ENCODE data around the gene PLD1.

PLD1 gene

DNA sequence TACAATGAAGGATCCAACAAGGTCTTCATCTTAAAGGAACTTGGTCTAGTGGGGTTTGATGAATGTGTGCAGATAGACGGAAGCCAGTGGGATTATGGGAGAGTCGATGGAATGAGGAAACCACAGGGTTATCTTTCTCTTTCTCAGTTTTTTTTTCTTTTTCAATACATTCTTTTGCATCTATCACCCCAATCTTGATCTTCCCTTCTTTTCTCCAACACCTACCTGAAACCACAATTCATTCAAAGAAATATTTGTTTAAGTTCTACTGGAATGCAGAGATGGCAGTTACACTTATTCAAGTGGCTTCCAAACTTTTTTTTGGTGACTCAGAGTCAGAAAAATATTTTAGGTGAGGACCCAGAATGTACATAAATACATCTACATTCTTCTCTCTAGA lies 34.6 kb upstream of the PLD1 start:
- ChIA-PET POLR2A (no interaction called here), CTCF (no interaction called here)
- Histone ChIP-seq H3K36me3 (ENCODE audit: control insufficient read depth in 4 of 4, insufficient read depth in 4 of 4, low read length in 3 of 4) (no peaks in the 10 kb centered on the region), H3K4me3 (ENCODE audit: control insufficient read depth in 1 of 7, extremely low read depth in 1 of 7, insufficient read depth in 4 of 7, low read depth in 2 of 7, low read length in 6 of 7) (no peak overlapping the region), H3K4me1 (ENCODE audit: control extremely low read depth in 1 of 4, control insufficient read depth in 4 of 4, insufficient read depth in 4 of 4, low read length in 3 of 4) (peaks cover 0 to 9% (median 3%) of the 10 kb centered on the region in 4 experiments), H3K27me3 (replicated peaks in 2 of 5; ENCODE audit: control insufficient read depth in 4 of 5, insufficient read depth in 5 of 5, low read length in 4 of 5) (no peaks in the 10 kb centered on the region), H3K9me3 (ENCODE audit: control extremely low read depth in 1 of 5, control insufficient read depth in 4 of 5, insufficient read depth in 2 of 5, low read depth in 1 of 5, low read length in 4 of 5) (no peaks in the 10 kb centered on the region), H3K27ac (ENCODE audit: insufficient read depth in 1 of 2, low read depth in 1 of 2, low read length in 2 of 2, poor library complexity in 1 of 2, severe bottlenecking in 2 of 2) (no peak overlapping the region)
- no CpG with 5 or more reads among the region's 2 CpGs for WGBS (ENCODE audit: insufficient coverage)
- no peak for DNase-seq

DNA sequence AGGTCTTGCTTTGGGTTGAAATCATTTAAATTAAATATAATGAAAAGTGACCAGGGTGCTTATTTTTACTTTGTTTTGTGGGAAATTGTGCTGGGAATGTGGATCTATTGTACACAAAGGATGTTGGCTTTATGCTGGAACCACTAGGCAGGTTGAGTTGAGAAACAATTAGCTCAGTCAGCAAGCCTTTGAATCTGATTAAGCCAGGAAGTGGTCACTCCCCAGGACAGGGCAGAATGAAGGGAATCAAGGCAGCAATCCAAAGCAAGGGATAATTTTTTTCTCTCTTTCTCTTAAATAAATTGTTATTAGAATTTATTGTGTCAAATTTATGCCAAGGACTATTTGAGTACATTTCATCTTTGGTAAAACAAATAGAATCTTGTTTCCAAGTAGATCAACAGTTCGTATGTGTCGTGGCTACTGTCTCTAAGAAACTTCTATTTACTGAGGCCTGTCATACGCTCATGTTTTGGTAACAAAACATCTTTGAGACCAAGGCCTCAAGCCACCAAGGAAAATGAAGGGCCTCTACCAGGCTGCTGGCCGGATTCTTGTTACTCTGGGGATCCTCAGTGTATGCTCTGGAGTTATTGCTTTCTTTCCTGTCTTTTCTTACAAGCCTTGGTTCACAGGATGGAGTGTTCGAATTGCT lies 32.7 kb upstream of the PLD1 start, which contains the start of gene TMEM212:
Gene TMEM212 (plus strand): TSS at position 486 of the 655 bp plus-strand sequence. CDS start 35 bp downstream, at position 521.
- Histone ChIP-seq H3K27me3 (replicated peaks in 2 of 5; ENCODE audit: control insufficient read depth in 4 of 5, insufficient read depth in 5 of 5, low read length in 4 of 5) (no peaks in the 10 kb centered on the region), H3K9me3 (ENCODE audit: control extremely low read depth in 1 of 5, control insufficient read depth in 4 of 5, insufficient read depth in 2 of 5, low read depth in 1 of 5, low read length in 4 of 5) (no peaks in the 10 kb centered on the region), H3K36me3 (ENCODE audit: control insufficient read depth in 4 of 4, insufficient read depth in 4 of 4, low read length in 3 of 4) (no peaks in the 10 kb centered on the region), H3K4me1 (ENCODE audit: control extremely low read depth in 1 of 4, control insufficient read depth in 4 of 4, insufficient read depth in 4 of 4, low read length in 3 of 4) (peaks cover 0 to 13% (median 4%) of the 10 kb centered on the region in 4 experiments), H3K4me3 (ENCODE audit: control insufficient read depth in 1 of 7, extremely low read depth in 1 of 7, insufficient read depth in 4 of 7, low read depth in 2 of 7, low read length in 6 of 7) (no peak within 1 kb of the TSS), H3K27ac (ENCODE audit: insufficient read depth in 1 of 2, low read depth in 1 of 2, low read length in 2 of 2, poor library complexity in 1 of 2, severe bottlenecking in 2 of 2) (no peak within 1 kb of the TSS)
- POLR2A ChIA-PET = no interaction called here
- 97% methylated on average over 4 of the region's 5 CpGs for WGBS (ENCODE audit: insufficient coverage)
- DNase-seq = peak in 2 of 3 donors; percentile 56 to 69
- CTCF ChIA-PET = interaction anchor here (1.6 kb wide), 1 partner anchor 23 kb away, joined by 3 read pairs; no protein-coding TSS in a partner anchor

DNA sequence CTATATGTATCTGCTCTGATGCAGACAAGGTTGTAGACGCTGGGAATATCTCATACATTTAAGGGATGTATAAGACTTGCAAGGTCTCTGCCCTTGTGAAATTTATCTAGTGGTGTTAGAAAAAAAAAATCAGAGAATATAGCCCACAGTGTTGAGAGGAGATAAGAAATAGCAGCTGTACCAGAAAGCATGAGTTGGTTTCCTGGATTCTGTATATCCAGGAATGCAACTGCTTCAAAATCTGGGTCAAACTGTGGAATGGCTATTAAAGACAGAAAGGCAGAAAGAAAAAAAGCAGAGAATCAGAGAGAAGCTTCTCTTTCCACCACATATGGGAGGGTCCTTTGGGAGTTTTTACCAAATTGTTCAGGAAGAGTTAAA lies 31.3 kb upstream of the PLD1 start:
- DNase-seq = peak in 2 of 3 donors; percentile 34 to 46
- no peaks in the 10 kb centered on the region for H3K27me3 ChIP-seq (replicated peaks in 2 of 5; ENCODE audit: control insufficient read depth in 4 of 5, insufficient read depth in 5 of 5, low read length in 4 of 5)
- H3K27ac ChIP-seq (ENCODE audit: insufficient read depth in 1 of 2, low read depth in 1 of 2, low read length in 2 of 2, poor library complexity in 1 of 2, severe bottlenecking in 2 of 2) = no peak overlapping the region
- H3K36me3 ChIP-seq (ENCODE audit: control insufficient read depth in 4 of 4, insufficient read depth in 4 of 4, low read length in 3 of 4) = no peaks in the 10 kb centered on the region
- H3K4me1 ChIP-seq (ENCODE audit: control extremely low read depth in 1 of 4, control insufficient read depth in 4 of 4, insufficient read depth in 4 of 4, low read length in 3 of 4) = peaks cover 0 to 10% (median 4%) of the 10 kb centered on the region in 4 experiments
- no peak overlapping the region for H3K4me3 ChIP-seq (ENCODE audit: control insufficient read depth in 1 of 7, extremely low read depth in 1 of 7, insufficient read depth in 4 of 7, low read depth in 2 of 7, low read length in 6 of 7)
- ChIA-PET CTCF (interaction anchor here (0.9 to 2.7 kb wide), 5 partner anchors 8 to 24 kb away, joined by 3 to 13 read pairs (median 3); no protein-coding TSS in a partner anchor), POLR2A (interaction anchor here (0.6 kb wide), 1 partner anchor 676 kb away, joined by 5 read pairs; no protein-coding TSS in a partner anchor)
- WGBS (ENCODE audit: insufficient coverage) = no CpG with 5 or more reads among the region's 1 CpG
- H3K9me3 ChIP-seq (ENCODE audit: control extremely low read depth in 1 of 5, control insufficient read depth in 4 of 5, insufficient read depth in 2 of 5, low read depth in 1 of 5, low read length in 4 of 5) = no peaks in the 10 kb centered on the region

DNA sequence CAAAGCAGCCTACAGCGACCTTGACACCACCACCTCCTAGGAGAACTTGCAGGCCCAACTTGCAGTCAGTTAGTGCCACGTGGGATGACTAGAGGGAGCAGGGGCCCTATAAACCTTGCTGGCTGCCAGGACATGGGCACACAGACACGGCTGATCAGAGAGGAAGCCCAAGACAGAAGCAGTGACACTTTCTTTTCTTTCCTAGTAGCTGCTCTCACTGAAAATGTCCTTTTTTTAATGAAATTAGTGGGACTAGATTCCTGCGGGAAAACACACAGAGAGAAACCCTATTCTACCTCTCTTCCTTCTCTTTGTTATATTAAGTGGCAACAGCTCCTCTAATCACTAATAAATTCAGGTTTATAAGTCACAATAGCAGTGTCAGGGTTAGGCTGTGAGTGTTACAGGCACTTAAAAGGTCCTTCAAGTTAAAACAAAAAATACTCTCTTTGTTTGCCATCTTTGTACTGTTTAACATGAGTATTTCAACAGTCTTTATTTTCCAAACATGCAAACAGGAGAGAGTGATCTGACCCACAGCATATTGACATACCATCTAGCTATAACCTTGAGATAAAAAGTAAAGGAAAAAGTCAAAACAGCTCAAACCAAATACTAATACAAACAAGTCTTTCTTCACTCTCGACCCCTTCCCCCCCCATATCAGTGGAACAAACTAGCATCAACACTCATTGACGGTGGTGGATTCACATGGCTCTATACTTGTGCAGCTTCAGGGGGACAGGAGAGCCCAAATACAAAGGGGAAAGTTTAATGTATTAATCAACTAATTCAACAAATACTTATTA lies 30.7 kb upstream of the PLD1 start:
- no peak overlapping the region for H3K4me3 ChIP-seq (ENCODE audit: control insufficient read depth in 1 of 7, extremely low read depth in 1 of 7, insufficient read depth in 4 of 7, low read depth in 2 of 7, low read length in 6 of 7)
- no peaks in the 10 kb centered on the region for H3K9me3 ChIP-seq (ENCODE audit: control extremely low read depth in 1 of 5, control insufficient read depth in 4 of 5, insufficient read depth in 2 of 5, low read depth in 1 of 5, low read length in 4 of 5)
- H3K27ac ChIP-seq (ENCODE audit: insufficient read depth in 1 of 2, low read depth in 1 of 2, low read length in 2 of 2, poor library complexity in 1 of 2, severe bottlenecking in 2 of 2) = no peak overlapping the region
- H3K27me3 ChIP-seq (replicated peaks in 2 of 5; ENCODE audit: control insufficient read depth in 4 of 5, insufficient read depth in 5 of 5, low read length in 4 of 5) = no peaks in the 10 kb centered on the region
- ChIA-PET POLR2A (no interaction called here), CTCF (interaction anchor here (0.8 to 2.7 kb wide), 4 partner anchors 9 to 195 kb away, joined by 3 to 13 read pairs (median 4); no protein-coding TSS in a partner anchor)
- DNase-seq = no peak
- no peaks in the 10 kb centered on the region for H3K36me3 ChIP-seq (ENCODE audit: control insufficient read depth in 4 of 4, insufficient read depth in 4 of 4, low read length in 3 of 4)
- H3K4me1 ChIP-seq (ENCODE audit: control extremely low read depth in 1 of 4, control insufficient read depth in 4 of 4, insufficient read depth in 4 of 4, low read length in 3 of 4) = peaks cover 0 to 10% (median 4%) of the 10 kb centered on the region in 4 experiments
- WGBS (ENCODE audit: insufficient coverage) = no CpG with 5 or more reads among the region's 6 CpGs

DNA sequence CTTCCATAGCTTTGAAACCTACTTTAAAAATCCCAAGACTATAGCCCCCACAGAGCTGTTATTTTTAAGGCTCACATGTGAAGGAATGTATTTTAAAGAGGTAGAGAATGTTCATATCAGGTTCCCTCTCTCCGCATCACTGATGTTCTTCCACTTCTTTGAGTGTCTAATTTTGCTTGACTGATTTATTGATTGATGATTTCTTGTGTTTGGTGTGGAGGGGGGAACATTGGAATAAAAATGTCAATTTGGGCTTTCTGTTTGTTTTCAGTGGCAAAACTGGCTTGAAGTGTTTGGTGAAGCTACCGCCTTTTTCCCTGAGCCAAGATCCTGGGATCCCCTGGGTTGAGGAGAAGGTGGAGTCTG lies 30.1 kb upstream of the PLD1 start:
- peaks cover 0 to 10% (median 5%) of the 10 kb centered on the region in 4 experiments for H3K4me1 ChIP-seq (ENCODE audit: control extremely low read depth in 1 of 4, control insufficient read depth in 4 of 4, insufficient read depth in 4 of 4, low read length in 3 of 4)
- WGBS (ENCODE audit: insufficient coverage) = 100% methylated on average over 2 of the region's 2 CpGs
- POLR2A ChIA-PET = no interaction called here
- no peaks in the 10 kb centered on the region for H3K36me3 ChIP-seq (ENCODE audit: control insufficient read depth in 4 of 4, insufficient read depth in 4 of 4, low read length in 3 of 4)
- no peaks in the 10 kb centered on the region for H3K27me3 ChIP-seq (replicated peaks in 2 of 5; ENCODE audit: control insufficient read depth in 4 of 5, insufficient read depth in 5 of 5, low read length in 4 of 5)
- no peak for DNase-seq
- H3K27ac ChIP-seq (ENCODE audit: insufficient read depth in 1 of 2, low read depth in 1 of 2, low read length in 2 of 2, poor library complexity in 1 of 2, severe bottlenecking in 2 of 2) = no peak overlapping the region
- CTCF ChIA-PET = interaction anchor here (0.8 to 2.7 kb wide), 4 partner anchors 10 to 195 kb away, joined by 3 to 13 read pairs (median 4); no protein-coding TSS in a partner anchor
- H3K4me3 ChIP-seq (ENCODE audit: control insufficient read depth in 1 of 7, extremely low read depth in 1 of 7, insufficient read depth in 4 of 7, low read depth in 2 of 7, low read length in 6 of 7) = no peak overlapping the region
- H3K9me3 ChIP-seq (ENCODE audit: control extremely low read depth in 1 of 5, control insufficient read depth in 4 of 5, insufficient read depth in 2 of 5, low read depth in 1 of 5, low read length in 4 of 5) = no peaks in the 10 kb centered on the region

DNA sequence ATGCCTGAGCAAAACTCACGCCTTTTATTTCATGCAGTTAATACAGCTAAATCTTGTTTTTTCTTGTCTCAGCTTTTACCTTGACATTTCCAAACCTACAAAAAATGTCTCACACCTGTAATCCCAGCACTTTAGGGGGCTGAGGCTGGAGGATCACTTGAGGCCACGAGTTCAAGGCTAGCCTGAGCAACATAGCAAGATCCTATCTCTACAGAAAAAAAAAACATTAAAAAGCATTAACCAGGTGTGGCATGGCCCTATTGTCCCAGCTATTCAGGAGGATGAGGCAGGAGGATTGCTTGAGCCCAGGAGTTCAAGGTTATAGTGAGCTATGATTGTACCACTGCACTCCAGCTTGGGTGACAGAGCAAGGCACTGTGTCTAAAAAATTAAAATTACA lies 29.0 kb upstream of the PLD1 start:
- no peak overlapping the region for H3K27ac ChIP-seq (ENCODE audit: insufficient read depth in 1 of 2, low read depth in 1 of 2, low read length in 2 of 2, poor library complexity in 1 of 2, severe bottlenecking in 2 of 2)
- H3K4me1 ChIP-seq (ENCODE audit: control extremely low read depth in 1 of 4, control insufficient read depth in 4 of 4, insufficient read depth in 4 of 4, low read length in 3 of 4) = peaks cover 0 to 20% (median 5%) of the 10 kb centered on the region in 4 experiments
- CTCF ChIA-PET = interaction anchor here (1.0 to 2.7 kb wide), 3 partner anchors 10 to 32 kb away, joined by 4 to 13 read pairs (median 5); no protein-coding TSS in a partner anchor
- POLR2A ChIA-PET = no interaction called here
- no peaks in the 10 kb centered on the region for H3K9me3 ChIP-seq (ENCODE audit: control extremely low read depth in 1 of 5, control insufficient read depth in 4 of 5, insufficient read depth in 2 of 5, low read depth in 1 of 5, low read length in 4 of 5)
- no peaks in the 10 kb centered on the region for H3K27me3 ChIP-seq (replicated peaks in 2 of 5; ENCODE audit: control insufficient read depth in 4 of 5, insufficient read depth in 5 of 5, low read length in 4 of 5)
- H3K36me3 ChIP-seq (ENCODE audit: control insufficient read depth in 4 of 4, insufficient read depth in 4 of 4, low read length in 3 of 4) = no peaks in the 10 kb centered on the region
- no peak for DNase-seq
- WGBS (ENCODE audit: insufficient coverage) = 100% methylated on average over 1 of the region's 2 CpGs
- H3K4me3 ChIP-seq (ENCODE audit: control insufficient read depth in 1 of 7, extremely low read depth in 1 of 7, insufficient read depth in 4 of 7, low read depth in 2 of 7, low read length in 6 of 7) = no peak overlapping the region

Measured in common myeloid progenitor, CD34-positive (primary cell).